Measurements from ENCODE around the gene FAM118A. TPM values are rescaled to one million over a fixed set of nuclear protein-coding genes. Genes with fewer than 3 reads are reported as not detected.
"Not testable (repeated sequence)": the region's sequence is repeated elsewhere in the genome, so short reads cannot be mapped to it uniquely, and the experiment has no call there.

Gene FAM118A
- 32.0 and 32.5 TPM in 2 replicates for total RNA-seq

GRCh38 chr22:45309422-45310227 is at the start of gene FAM118A:
Gene FAM118A, plus strand, starts transcription at chr22:45309934. Its CDS starts 12,446 bp downstream, at chr22:45322380.
- peaks cover 43% of the 10 kb centered on the region for H3K4me1 Mint-ChIP-seq
- H3K9me3 Mint-ChIP-seq = no peaks in the 10 kb centered on the region
- no peaks in the 10 kb centered on the region for H3K27me3 Mint-ChIP-seq
- peak; percentile 100 for DNase-seq
- H3K4me3 Mint-ChIP-seq = peak within 1 kb of the TSS; percentile 93
- intact Hi-C loops (cut with micrococcal nuclease) = loop anchor here (1.0 to 2.0 kb wide), 3 partner anchors 9 to 69 kb away; partner anchors contain the start of gene KIAA0930
- peaks cover 20% of the 10 kb centered on the region for H3K36me3 Mint-ChIP-seq (ENCODE audit: low read depth)
- peak within 1 kb of the TSS; percentile 91 for H3K27ac Mint-ChIP-seq

- peaks cover 23% of the 10 kb centered on the region for H3K27me3 Mint-ChIP-seq
- H3K4me1 Mint-ChIP-seq; DNase-seq; H3K36me3 Mint-ChIP-seq (ENCODE audit: low read depth); intact Hi-C loops (cut with micrococcal nuclease); H3K9me3 Mint-ChIP-seq; H3K27ac Mint-ChIP-seq; H3K4me3 Mint-ChIP-seq: not testable (repeated sequence)
Measured at GRCh38 chr22:45260395-45260759, 49.4 kb upstream of the FAM118A start.

DNA sequence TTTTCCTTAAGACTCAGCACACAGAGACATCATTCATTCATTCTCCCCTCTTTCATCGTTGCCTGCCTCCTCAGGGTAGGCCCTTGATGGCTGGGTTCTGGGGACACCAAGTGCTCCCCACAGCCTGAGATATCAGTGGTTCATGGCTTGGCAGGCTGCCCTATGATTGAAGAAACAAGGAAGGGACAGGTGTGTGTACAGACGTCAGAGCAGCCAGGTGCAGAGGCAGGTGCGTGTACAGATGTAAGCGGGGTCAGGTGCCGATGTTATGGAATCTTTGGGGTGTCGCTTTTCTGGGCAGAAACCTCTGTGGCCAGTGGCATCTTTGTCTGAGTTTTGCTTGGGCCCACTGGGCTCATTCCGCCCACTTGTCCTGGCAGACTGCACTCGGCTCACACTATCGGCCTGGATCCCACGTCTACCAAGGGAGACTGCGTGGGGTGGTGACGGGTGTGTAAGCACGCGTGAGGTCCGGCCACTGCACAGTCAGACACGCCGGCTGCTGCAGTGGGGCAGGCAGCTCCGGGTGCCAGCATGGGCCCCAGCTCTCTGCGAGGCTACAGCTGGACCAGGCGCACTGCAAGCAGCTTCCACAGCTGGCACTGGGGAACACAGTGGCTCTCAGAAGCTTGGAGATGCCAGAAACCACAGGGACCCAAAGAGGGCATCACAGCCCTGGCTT is 48.2 kb upstream of the FAM118A start:
- H3K4me1 Mint-ChIP-seq = no peaks in the 10 kb centered on the region
- no peak overlapping the region for H3K4me3 Mint-ChIP-seq
- H3K36me3 Mint-ChIP-seq (ENCODE audit: low read depth) = no peaks in the 10 kb centered on the region
- DNase-seq = no peak
- no peaks in the 10 kb centered on the region for H3K9me3 Mint-ChIP-seq
- peaks cover 25% of the 10 kb centered on the region for H3K27me3 Mint-ChIP-seq
- intact Hi-C loops (cut with micrococcal nuclease) = no loop called here
- H3K27ac Mint-ChIP-seq = no peak overlapping the region

DNA sequence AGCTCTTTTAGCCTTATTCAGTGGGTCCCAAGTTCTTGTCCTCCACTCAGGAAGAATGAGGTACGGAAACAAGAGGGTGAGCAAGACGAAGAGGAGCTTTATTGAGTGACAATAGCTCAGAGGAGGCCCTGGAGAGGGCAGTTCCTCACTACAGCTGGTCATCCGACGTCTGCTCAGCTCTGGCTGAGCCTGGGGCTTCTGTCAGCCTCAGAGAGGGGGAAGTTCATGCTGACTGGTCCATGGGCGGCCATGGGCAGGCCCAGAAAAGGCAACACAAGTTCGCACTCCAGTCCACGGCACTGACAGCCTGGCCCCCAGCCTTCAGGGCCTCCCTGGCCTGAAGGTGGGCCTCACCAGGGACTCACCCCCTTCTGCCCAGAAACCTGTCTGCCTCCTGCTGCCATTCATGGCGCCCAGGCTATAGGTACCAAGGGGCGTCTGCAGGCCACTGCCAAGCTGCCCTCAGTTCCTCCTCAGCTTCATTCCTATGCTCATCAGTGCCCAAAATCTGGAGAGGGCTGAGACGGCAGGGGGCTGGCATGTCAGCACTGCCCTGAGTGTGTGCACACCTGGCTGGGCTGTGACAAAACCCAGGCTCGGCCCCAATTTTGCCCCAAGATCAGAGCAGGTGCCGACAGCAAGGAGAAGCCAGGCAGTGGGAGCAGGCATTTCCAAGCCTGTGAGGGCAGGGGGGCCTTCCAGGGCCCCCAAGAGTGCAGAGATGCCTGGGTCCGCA is 47.4 kb upstream of the FAM118A start:
- DNase-seq = no peak
- no peak overlapping the region for H3K27ac Mint-ChIP-seq
- H3K4me3 Mint-ChIP-seq = no peak overlapping the region
- no peaks in the 10 kb centered on the region for H3K36me3 Mint-ChIP-seq (ENCODE audit: low read depth)
- peaks cover 32% of the 10 kb centered on the region for H3K27me3 Mint-ChIP-seq
- no peaks in the 10 kb centered on the region for H3K9me3 Mint-ChIP-seq
- intact Hi-C loops (cut with micrococcal nuclease) = no loop called here
- no peaks in the 10 kb centered on the region for H3K4me1 Mint-ChIP-seq

DNA sequence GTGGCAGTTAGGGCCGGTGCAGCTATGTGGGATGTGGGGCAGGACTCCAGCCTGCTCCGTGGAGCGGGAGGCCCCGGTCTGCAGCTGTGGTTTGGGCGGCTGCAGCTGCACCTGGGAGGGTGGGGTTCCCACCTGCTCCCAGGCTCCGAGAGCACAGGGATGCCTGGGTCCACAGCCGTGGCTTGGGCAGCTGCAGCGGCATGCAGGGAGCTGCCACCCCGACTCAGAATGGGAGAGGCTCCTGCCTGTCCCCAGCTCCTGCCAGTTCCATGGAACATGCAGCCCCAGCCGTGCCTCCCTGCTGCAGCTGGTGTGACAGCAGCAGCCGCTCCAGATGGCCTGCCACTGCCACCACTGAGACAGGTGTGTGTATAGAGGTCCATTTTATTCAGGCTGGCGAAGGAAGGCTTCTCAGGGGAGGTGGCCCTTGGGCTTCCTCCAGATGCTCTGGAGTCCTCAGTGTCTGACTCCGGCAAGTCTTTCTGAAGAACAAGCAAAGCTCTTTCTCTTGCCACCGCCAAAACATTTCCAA is 46.7 kb upstream of the FAM118A start:
- H3K36me3 Mint-ChIP-seq (ENCODE audit: low read depth) = no peaks in the 10 kb centered on the region
- H3K4me1 Mint-ChIP-seq = no peaks in the 10 kb centered on the region
- intact Hi-C loops (cut with micrococcal nuclease) = no loop called here
- no peak overlapping the region for H3K27ac Mint-ChIP-seq
- no peak for DNase-seq
- no peaks in the 10 kb centered on the region for H3K9me3 Mint-ChIP-seq
- peaks cover 36% of the 10 kb centered on the region for H3K27me3 Mint-ChIP-seq
- no peak overlapping the region for H3K4me3 Mint-ChIP-seq

GRCh38 chr22:45263463-45264269 is 46.1 kb upstream of the FAM118A start:
- DNase-seq = no peak
- H3K4me3 Mint-ChIP-seq = no peak overlapping the region
- H3K36me3 Mint-ChIP-seq (ENCODE audit: low read depth) = no peaks in the 10 kb centered on the region
- intact Hi-C loops (cut with micrococcal nuclease) = no loop called here
- H3K4me1 Mint-ChIP-seq = peaks cover 1% of the 10 kb centered on the region
- peaks cover 39% of the 10 kb centered on the region for H3K27me3 Mint-ChIP-seq
- no peaks in the 10 kb centered on the region for H3K9me3 Mint-ChIP-seq
- H3K27ac Mint-ChIP-seq = no peak overlapping the region

GRCh38 chr22:45265535-45265934 is 44.2 kb upstream of the FAM118A start:
- no peaks in the 10 kb centered on the region for H3K9me3 Mint-ChIP-seq
- H3K4me1 Mint-ChIP-seq = peaks cover 12% of the 10 kb centered on the region
- H3K4me3 Mint-ChIP-seq = no peak overlapping the region
- intact Hi-C loops (cut with micrococcal nuclease) = no loop called here
- no peak overlapping the region for H3K27ac Mint-ChIP-seq
- H3K36me3 Mint-ChIP-seq (ENCODE audit: low read depth) = peaks cover 3% of the 10 kb centered on the region
- no peak for DNase-seq
- H3K27me3 Mint-ChIP-seq = peaks cover 46% of the 10 kb centered on the region

DNA sequence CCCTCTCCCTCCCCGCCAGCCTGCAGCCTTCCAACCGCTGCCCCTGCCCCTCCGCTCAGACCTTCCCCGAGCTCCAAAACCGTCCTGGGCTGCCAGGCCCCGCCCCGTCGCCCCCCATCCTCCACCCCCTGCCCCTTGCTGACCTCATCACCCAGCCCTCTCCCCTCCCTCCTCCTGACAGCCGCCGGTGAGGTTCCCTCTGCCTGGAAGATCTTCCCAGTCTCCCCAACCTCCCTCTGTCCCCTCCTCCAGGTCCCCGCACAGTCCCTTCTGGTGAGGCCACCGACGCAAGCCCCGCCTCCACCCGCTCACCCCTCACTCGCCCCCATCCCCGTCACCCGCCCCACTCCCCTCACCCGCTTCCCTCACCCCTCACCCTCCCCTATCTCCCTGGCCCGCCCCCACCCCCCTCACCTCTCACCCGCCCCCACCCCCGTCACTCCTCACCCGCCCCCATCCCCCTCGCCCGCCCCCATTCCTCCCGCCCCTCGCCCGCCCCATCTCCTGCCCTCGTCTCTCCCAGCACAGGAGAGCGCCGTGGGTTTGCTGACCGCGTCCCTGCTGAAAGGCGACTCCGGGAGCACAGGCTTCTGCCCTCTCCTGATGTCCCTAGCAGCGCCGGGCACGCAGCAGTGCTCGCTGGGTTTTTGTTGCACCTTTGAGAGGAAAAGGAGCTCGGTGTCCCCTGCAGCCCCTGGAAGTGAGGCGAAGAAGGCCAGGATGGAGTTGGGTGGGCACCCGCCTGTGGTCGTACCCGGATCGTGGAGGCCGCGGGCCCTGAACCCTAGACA is 41.4 kb upstream of the FAM118A start:
- intact Hi-C loops (cut with micrococcal nuclease) = loop anchor here (2.0 kb wide), 1 partner anchor 40 kb away; the partner anchor contains the start of gene FAM118A
- H3K36me3 Mint-ChIP-seq (ENCODE audit: low read depth) = peaks cover 3% of the 10 kb centered on the region
- peaks cover 12% of the 10 kb centered on the region for H3K4me1 Mint-ChIP-seq
- peaks cover 41% of the 10 kb centered on the region for H3K27me3 Mint-ChIP-seq
- H3K9me3 Mint-ChIP-seq = no peaks in the 10 kb centered on the region
- peak overlapping the region; percentile 84 for H3K4me3 Mint-ChIP-seq
- H3K27ac Mint-ChIP-seq = peak overlapping the region; percentile 74
- DNase-seq = no peak

GRCh38 chr22:45268958-45269844 is 40.5 kb upstream of the FAM118A start:
- Mint-ChIP-seq H3K4me3 (peak overlapping the region; percentile 84), H3K27ac (peak overlapping the region; percentile 83), H3K4me1 (peaks cover 12% of the 10 kb centered on the region), H3K9me3 (no peaks in the 10 kb centered on the region), H3K27me3 (peaks cover 37% of the 10 kb centered on the region), H3K36me3 (ENCODE audit: low read depth) (peaks cover 3% of the 10 kb centered on the region)
- peak; percentile 97 for DNase-seq
- intact Hi-C loops (cut with micrococcal nuclease) = loop anchor here (1.0 to 2.0 kb wide), 3 partner anchors 40 to 166 kb away; partner anchors contain the start of gene FAM118A

- H3K27ac Mint-ChIP-seq = no peak overlapping the region
- DNase-seq = no peak
- peaks cover 40% of the 10 kb centered on the region for H3K27me3 Mint-ChIP-seq
- intact Hi-C loops (cut with micrococcal nuclease) = loop anchor here (5.0 kb wide), 1 partner anchor 282 kb away; no protein-coding TSS in a partner anchor
- H3K4me3 Mint-ChIP-seq = peak overlapping the region; percentile 81
- peaks cover 3% of the 10 kb centered on the region for H3K36me3 Mint-ChIP-seq (ENCODE audit: low read depth)
- H3K4me1 Mint-ChIP-seq = peaks cover 12% of the 10 kb centered on the region
- H3K9me3 Mint-ChIP-seq = no peaks in the 10 kb centered on the region
Measured at GRCh38 chr22:45270095-45271020, 39.4 kb upstream of the FAM118A start.

DNA sequence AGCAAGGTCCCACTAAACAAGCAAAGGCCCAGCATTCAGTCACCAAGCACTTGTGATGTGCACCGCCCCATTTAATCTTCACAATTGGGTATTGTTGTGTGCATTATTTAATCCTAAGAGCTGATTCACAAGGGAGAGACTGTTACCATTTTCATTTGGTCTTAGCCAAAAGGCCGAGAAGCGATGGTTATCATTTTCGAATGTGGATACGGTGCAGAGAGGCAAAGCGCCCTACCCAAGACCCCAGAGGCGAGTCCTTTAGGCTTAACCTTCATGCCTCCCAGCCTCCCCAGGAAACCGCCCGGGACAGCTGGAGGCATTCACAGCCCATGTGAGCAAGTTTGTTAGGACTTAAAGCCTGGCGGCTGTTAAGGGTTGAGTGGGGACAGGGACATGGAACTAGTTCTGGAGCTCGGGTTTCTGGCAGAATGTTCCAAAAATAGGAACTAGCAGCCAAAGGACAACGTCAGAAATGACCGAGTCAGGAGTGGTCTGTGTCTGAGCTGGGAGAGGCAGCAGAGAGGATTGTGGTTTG is 38.0 kb upstream of the FAM118A start:
- H3K27me3 Mint-ChIP-seq = peaks cover 35% of the 10 kb centered on the region
- H3K4me3 Mint-ChIP-seq = no peak overlapping the region
- DNase-seq = no peak
- peaks cover 3% of the 10 kb centered on the region for H3K36me3 Mint-ChIP-seq (ENCODE audit: low read depth)
- H3K4me1 Mint-ChIP-seq = peaks cover 12% of the 10 kb centered on the region
- H3K27ac Mint-ChIP-seq = no peak overlapping the region
- intact Hi-C loops (cut with micrococcal nuclease) = loop anchor here (5.0 kb wide), 1 partner anchor 281 kb away; no protein-coding TSS in a partner anchor
- no peaks in the 10 kb centered on the region for H3K9me3 Mint-ChIP-seq

Data from activated CD4-positive, alpha-beta T cell treated with anti-CD3 and anti-CD28 coated beads, Interleukin-2, amount 10 ng/mL, durations not matched to agents 24 days and 14 days (primary cell).